ENCODE results near the gene CEBPA.

CEBPA gene

GRCh38 chr19:33273065-33273736 lies 29.1 kb downstream of the CEBPA start:
- no peak for DNase-seq (ENCODE audit: low read depth in 2 of 2)

- DNase-seq (ENCODE audit: low read depth in 2 of 2), result no peak
These were observed 30.9 kb downstream of the CEBPA start for GRCh38 chr19:33271246-33272021.

- DNase-seq (ENCODE audit: low read depth in 2 of 2), result no peak
These were observed 31.6 kb downstream of the CEBPA start for GRCh38 chr19:33270769-33271168.

- no peak for DNase-seq (ENCODE audit: low read depth in 2 of 2)
These were observed 33.3 kb downstream of the CEBPA start for GRCh38 chr19:33269016-33269415.

GRCh38 chr19:33268162-33268991 lies 34.0 kb downstream of the CEBPA start:
- DNase-seq (ENCODE audit: low read depth in 2 of 2), result no peak

GRCh38 chr19:33267706-33268105 lies 34.6 kb downstream of the CEBPA start:
- DNase-seq (ENCODE audit: low read depth in 2 of 2), result no peak

- no peak for DNase-seq (ENCODE audit: low read depth in 2 of 2)
These were observed 35.3 kb downstream of the CEBPA start for GRCh38 chr19:33266974-33267484.

GRCh38 chr19:33264881-33265445 lies 37.4 kb downstream of the CEBPA start:
- no peak for DNase-seq (ENCODE audit: low read depth in 2 of 2)

- DNase-seq (ENCODE audit: low read depth in 2 of 2), result no peak
These were observed 38.9 kb downstream of the CEBPA start for GRCh38 chr19:33263325-33264023.

- no peak for DNase-seq (ENCODE audit: low read depth in 2 of 2)
These were observed 40.7 kb downstream of the CEBPA start for GRCh38 chr19:33261511-33262189.

GRCh38 chr19:33260628-33261418 lies 41.5 kb downstream of the CEBPA start:
- no peak for DNase-seq (ENCODE audit: low read depth in 2 of 2)

GRCh38 chr19:33259539-33259938 lies 42.8 kb downstream of the CEBPA start:
- no peak for DNase-seq (ENCODE audit: low read depth in 2 of 2)

- DNase-seq (ENCODE audit: low read depth in 2 of 2), result no peak
These were observed 44.5 kb downstream of the CEBPA start for GRCh38 chr19:33257828-33258227.

GRCh38 chr19:33256261-33256660 lies 46.1 kb downstream of the CEBPA start:
- no peak for DNase-seq (ENCODE audit: low read depth in 2 of 2)

GRCh38 chr19:33255781-33256180 lies 46.6 kb downstream of the CEBPA start:
- no peak for DNase-seq (ENCODE audit: low read depth in 2 of 2)

GRCh38 chr19:33254245-33254824 lies 48.0 kb downstream of the CEBPA start:
- no peak for DNase-seq (ENCODE audit: low read depth in 2 of 2)

- DNase-seq (ENCODE audit: low read depth in 2 of 2), result no peak
These were observed 49.4 kb downstream of the CEBPA start for GRCh38 chr19:33252971-33253370.

- DNase-seq (ENCODE audit: low read depth in 2 of 2), result no peak
These were observed 49.8 kb downstream of the CEBPA start for GRCh38 chr19:33252418-33252962.

- DNase-seq (ENCODE audit: low read depth in 2 of 2), result no peak
These were observed 50.7 kb downstream of the CEBPA start for GRCh38 chr19:33251526-33252090.
